H1 (cell line): ENCODE measurements around the gene CEMIP2. TPM values are rescaled to one million over a fixed set of nuclear protein-coding genes. Genes with fewer than 3 reads are reported as not detected.

Source experiments
- CTCF ChIA-PET: fragments of 300-600 bp; sonication (Branson Sonifier 250); formaldehyde crosslinking; loops from one replicate; lab custom pipeline; 2021; ENCODE audit not compliant: partially characterized antibody; lab: Charles Lee
- POLR2A ChIA-PET: fragments of 300-600 bp; sonication (Branson Sonifier 250); formaldehyde crosslinking; loops from one replicate; lab custom pipeline; 2021; ENCODE audit warnings: inconsistent platforms; ENCODE audit not compliant: partially characterized antibody; lab: Charles Lee
- DNase-seq, 2 experiments: peaks; one replicate each; pipeline versions ENCODE4 v3.0.0 to v3.0.0-alpha.2; 2010 to 2022; ENCODE audit warnings: low spot score in 2 of 2, low read depth in 1 of 2, mixed read lengths in 1 of 2
- FAIRE-seq: peaks from 2 replicates; lab custom pipeline; 2011; peaks lifted over from hg19 to GRCh38; lab: Jason Lieb, UNC
- H2AFZ ChIP-seq: 2 replicates; pipeline ENCODE4 v1.8.1; 2012; ENCODE audit warnings: low read length, inconsistent platforms
- H2AK5ac ChIP-seq: 2 replicates; pipeline ENCODE4 v1.6.1; 2013; ENCODE audit warnings: low read depth, low read length
- H2BK120ac ChIP-seq: replicated peaks from 2 replicates; pipeline ENCODE3; 2013; ENCODE audit warnings: low read depth, low read length, inconsistent platforms
- H2BK12ac ChIP-seq: 2 replicates; pipeline ENCODE4 v1.6.1; 2013; ENCODE audit warnings: low read depth, low read length
- H2BK15ac ChIP-seq: 2 replicates; pipeline ENCODE4 v1.6.1; 2013; ENCODE audit warnings: low read length
- H2BK20ac ChIP-seq: 2 replicates; pipeline ENCODE4 v1.6.1; 2013; ENCODE audit warnings: low read length
- H2BK5ac ChIP-seq: 2 replicates; pipeline ENCODE4 v1.6.1; 2013; ENCODE audit warnings: low read depth, low read length
- H3K14ac ChIP-seq: 2 replicates; pipeline ENCODE4 v1.6.1; 2013; ENCODE audit warnings: inconsistent platforms; ENCODE audit not compliant: insufficient read length
- H3K18ac ChIP-seq: 2 replicates; pipeline ENCODE4 v1.6.1; 2013; ENCODE audit warnings: low read length; ENCODE audit errors: extremely low read depth
- H3K23ac ChIP-seq: 2 replicates; pipeline ENCODE4 v1.6.1; 2013; ENCODE audit warnings: inconsistent platforms; ENCODE audit not compliant: insufficient read length
- H3K23me2 ChIP-seq: 2 replicates; pipeline ENCODE4 v1.6.1; 2013; ENCODE audit warnings: low read depth, low read length
- H3K27ac ChIP-seq: 2 replicates; pipeline ENCODE4 v1.6.1; 2011; ENCODE audit warnings: low read depth, low read length, inconsistent platforms
- H3K27me3 ChIP-seq, 4 experiments: replicated peaks in 1 of 4; 1 replicate in 1 of 4; 2 replicates in 3 of 4; pipeline versions ENCODE4 v1.6.1 to v1.8.1; 2011 to 2013; ENCODE audit warnings: low read length in 3 of 4, mild to moderate bottlenecking in 3 of 4, inconsistent platforms in 2 of 4, mixed read lengths in 2 of 4, moderate library complexity in 1 of 4; ENCODE audit not compliant: control insufficient read depth in 3 of 4, insufficient read depth in 3 of 4; ENCODE audit errors: extremely low read depth in 1 of 4
- H3K36me3 ChIP-seq, 4 experiments: 2 replicates each; pipeline versions ENCODE4 v1.6.1 to v1.8.1; 2011 to 2013; ENCODE audit warnings: mild to moderate bottlenecking in 4 of 4, low read length in 3 of 4, moderate library complexity in 2 of 4, control low read depth in 1 of 4, inconsistent platforms in 1 of 4; ENCODE audit not compliant: insufficient read depth in 4 of 4, control insufficient read depth in 2 of 4
- H3K4ac ChIP-seq: replicated peaks from 2 replicates; pipeline ENCODE3; 2013; ENCODE audit warnings: low read length, low read depth, mixed read lengths, inconsistent platforms; ENCODE audit not compliant: insufficient read length
- H3K4me1 ChIP-seq, 4 experiments: replicated peaks in 1 of 4; 1 replicate in 1 of 4; 2 replicates in 3 of 4; pipeline versions ENCODE4 v1.6.1 to v1.8.1; 2011 to 2013; ENCODE audit warnings: low read length in 3 of 4, inconsistent platforms in 2 of 4, mixed read lengths in 1 of 4; ENCODE audit not compliant: insufficient read depth in 4 of 4, control insufficient read depth in 3 of 4
- H3K4me2 ChIP-seq, 2 experiments: 2 replicates each; pipeline versions ENCODE4 v1.6.1 to v1.8.1; 2011 to 2013; ENCODE audit warnings: low read depth in 2 of 2, low read length in 2 of 2, control low read depth in 1 of 2, inconsistent platforms in 1 of 2, mild to moderate bottlenecking in 1 of 2; ENCODE audit not compliant: insufficient read depth in 1 of 2
- H3K4me3 ChIP-seq, 4 experiments: fragments of 200-600, 300-600 bp in 1 of 4; sonication (generic), shearing (Covaris generic), sonication (Bioruptor Twin) in 1 of 4; 2 replicates each; pipeline versions ENCODE4 v1.5.1 to v1.8.1; 2011 to 2016; ENCODE audit warnings: low read length in 4 of 4, low read depth in 3 of 4, control low read depth in 2 of 4, inconsistent platforms in 2 of 4, mild to moderate bottlenecking in 2 of 4, mixed read lengths in 1 of 4, moderate library complexity in 1 of 4; ENCODE audit not compliant: insufficient read depth in 2 of 4; ENCODE audit errors: extremely low read depth in 1 of 4
- H3K56ac ChIP-seq: replicated peaks from 2 replicates; pipeline ENCODE3; 2013; ENCODE audit warnings: low read depth, mild to moderate bottlenecking, mixed read lengths, low read length, inconsistent platforms; ENCODE audit not compliant: insufficient read length
- H3K79me1 ChIP-seq: 2 replicates; pipeline ENCODE4 v1.6.1; 2013; ENCODE audit warnings: low read depth, low read length, control low read depth
- H3K79me2 ChIP-seq, 2 experiments: 2 replicates each; pipeline versions ENCODE4 v1.6.1 to v1.8.1; 2012 to 2013; ENCODE audit warnings: low read length in 2 of 2, mild to moderate bottlenecking in 2 of 2, inconsistent platforms in 1 of 2; ENCODE audit not compliant: insufficient read depth in 2 of 2, control insufficient read depth in 1 of 2
- H3K9ac ChIP-seq, 4 experiments: replicated peaks in 1 of 4; 1 replicate in 1 of 4; 2 replicates in 3 of 4; pipeline versions ENCODE4 v1.6.1 to v1.8.1; 2011 to 2013; ENCODE audit warnings: low read depth in 3 of 4, low read length in 3 of 4, control low read depth in 2 of 4, mild to moderate bottlenecking in 2 of 4, moderate library complexity in 2 of 4, inconsistent platforms in 1 of 4; ENCODE audit errors: extremely low read depth in 1 of 4
- H3K9me3 ChIP-seq, 2 experiments: 2 replicates each; pipeline versions ENCODE4 v1.6.1 to v1.8.1; 2012 to 2013; ENCODE audit warnings: mild to moderate bottlenecking in 2 of 2, moderate library complexity in 2 of 2, control low read depth in 1 of 2, inconsistent platforms in 1 of 2, low read depth in 1 of 2, low read length in 1 of 2, mixed read lengths in 1 of 2; ENCODE audit not compliant: insufficient read depth in 2 of 2
- H4K20me1 ChIP-seq, 2 experiments: replicated peaks in 1 of 2; 2 replicates each; pipeline versions ENCODE3 to v1.8.1; 2011 to 2013; ENCODE audit warnings: inconsistent platforms in 2 of 2, low read length in 2 of 2, mild to moderate bottlenecking in 1 of 2; ENCODE audit not compliant: insufficient read depth in 2 of 2, control insufficient read depth in 1 of 2
- H4K5ac ChIP-seq: 2 replicates; pipeline ENCODE4 v1.6.1; 2013; ENCODE audit warnings: low read length, low read depth, mixed read lengths, inconsistent platforms; ENCODE audit not compliant: insufficient read length
- H4K8ac ChIP-seq: 2 replicates; pipeline ENCODE4 v1.8.0; 2013; ENCODE audit warnings: mild to moderate bottlenecking, moderate library complexity, low read length, inconsistent platforms; ENCODE audit not compliant: insufficient read depth; ENCODE audit errors: extremely low read depth
- H4K91ac ChIP-seq: replicated peaks from 2 replicates; pipeline ENCODE3; 2013; ENCODE audit warnings: low read length, mixed read lengths, inconsistent platforms; ENCODE audit not compliant: insufficient read length
- CTBP2 ChIP-seq: IDR thresholded peaks from 2 replicates; pipeline ENCODE4 v1.7.0; 2011; ENCODE audit warnings: borderline replicate concordance, mild to moderate bottlenecking, moderate library complexity, mixed read lengths, low read length; ENCODE audit not compliant: insufficient read depth, insufficient read length
- E2F6 ChIP-seq: IDR thresholded peaks from 2 replicates; pipeline ENCODE4 v1.6.1; 2012; ENCODE audit warnings: inconsistent platforms
- JUND ChIP-seq: IDR thresholded peaks from 2 replicates; pipeline ENCODE4 v1.6.1; 2011; ENCODE audit warnings: mild to moderate bottlenecking, improper control_type of control experiment, low read length
- KDM1A ChIP-seq: fragments of 200-600, 300-600 bp; sonication (generic); IDR thresholded peaks from 2 replicates; pipeline ENCODE4 v1.7.1; 2016; ENCODE audit warnings: mild to moderate bottlenecking, low read length, borderline replicate concordance
- KDM4A ChIP-seq: IDR thresholded peaks from one replicate; pipeline ENCODE4 v1.7.1; 2012; ENCODE audit warnings: low read depth, mild to moderate bottlenecking, moderate library complexity, low read length, inconsistent platforms; ENCODE audit not compliant: severe bottlenecking
- KDM5A ChIP-seq: fragments of 200-600 bp; IDR thresholded peaks from 2 replicates; pipeline ENCODE4 v1.7.1; 2012; ENCODE audit warnings: mild to moderate bottlenecking, low read length, inconsistent platforms, mixed read lengths
- MAFK ChIP-seq: IDR thresholded peaks from 2 replicates; pipeline ENCODE4 v1.6.1; 2012; ENCODE audit warnings: low read depth, mild to moderate bottlenecking, improper control_type of control experiment, low read length
- NANOG ChIP-seq: IDR thresholded peaks from 2 replicates; pipeline ENCODE4 v1.6.1; 2011; ENCODE audit warnings: low read length, low read depth, mild to moderate bottlenecking, inconsistent platforms; ENCODE audit not compliant: insufficient read depth, poor library complexity, severe bottlenecking
- POLR2A ChIP-seq, 2 experiments: IDR thresholded peaks; 1 replicate in 1 of 2; 2 replicates in 1 of 2; pipeline ENCODE4 v1.6.1; 2011; ENCODE audit warnings: low read depth in 2 of 2, low read length in 2 of 2, mild to moderate bottlenecking in 2 of 2; ENCODE audit errors: control extremely low read depth in 1 of 2
- POLR2AphosphoS5 ChIP-seq: IDR thresholded peaks from 2 replicates; pipeline ENCODE4 v1.6.1; 2011; ENCODE audit warnings: low read depth, low read length
- RFX5 ChIP-seq: IDR thresholded peaks from 2 replicates; pipeline ENCODE4 v1.6.1; 2011; ENCODE audit warnings: low read depth, low read length, improper control_type of control experiment, borderline replicate concordance
- TAF1 ChIP-seq: IDR thresholded peaks from 2 replicates; pipeline ENCODE4 v1.6.1; 2011; ENCODE audit warnings: mild to moderate bottlenecking, low read depth, low read length
- TBP ChIP-seq: IDR thresholded peaks from 2 replicates; pipeline ENCODE4 v1.6.1; 2011; ENCODE audit warnings: low read depth, low read length, improper control_type of control experiment
- YY1 ChIP-seq: IDR thresholded peaks from 2 replicates; pipeline ENCODE4 v1.6.1; 2011; ENCODE audit warnings: low read depth, mild to moderate bottlenecking, low read length
- ZNF274 ChIP-seq: IDR thresholded peaks from 2 replicates; pipeline ENCODE4 v1.7.0; 2012; ENCODE audit warnings: low read length, borderline replicate concordance; ENCODE audit errors: extremely low read depth
- WGBS, 2 experiments: shearing (Covaris generic) in 1 of 2; methylation state at CpG; one replicate each; pipeline versions ENCODE4 v1.1.6 to v1.1.7; 2013 to 2015; ENCODE audit warnings: low lambda C conversion rate in 2 of 2, mixed read lengths in 2 of 2, inconsistent platforms in 1 of 2, low coverage in 1 of 2, missing lambda C conversion rate in 1 of 2; ENCODE audit not compliant: insufficient replicate concordance in 2 of 2, insufficient coverage in 1 of 2, insufficient read length in 1 of 2; ENCODE audit errors: extremely low coverage in 1 of 2, missing lambda C conversion rate in 1 of 2; 5-methylcytosine and 5-hydroxymethylcytosine counted together
- polyA plus RNA-seq, 7 experiments: library from polyadenylated mRNA; depleted of rRNA in 3 of 7; stranded (reverse) in 5 of 7; unstranded in 2 of 7; fragments of >200 nt in 5 of 7; fragments of 200-250 nt in 2 of 7; gene quantifications; 1 replicate in 5 of 7; 2 replicates in 1 of 7; 4 replicates in 1 of 7; pipeline versions ENCODE4 v1.2.1 to v1.2.3, GENCODE V29; 2011 to 2013; ENCODE audit warnings: missing spikeins in 2 of 7, mixed read lengths in 2 of 7
- total RNA-seq: library from RNA; stranded (reverse); fragmentation: NEBNext Ultra II Directional; extraction: Animal tissue kit (Norgen Biotek cat#: 25700); gene quantifications from 2 replicates; pipeline ENCODE4 v1.2.1, GENCODE V29; 2021

Gene CEMIP2
- total and polyA plus RNA-seq, 2 of the 8 experiments (the other 6 are each of a cell fraction or from before 2014, with no cell fraction given), result 25.2 to 52.1 TPM

GRCh38 chr9:71783120-71783523, 14.8 kb upstream of the CEMIP2 start:
- Histone ChIP-seq H3K18ac (no peak overlapping the region), H3K4me2 (no peak overlapping the region), H3K4me3 (no peak overlapping the region), H2BK12ac (no peak overlapping the region), H4K8ac (no peak overlapping the region), H3K79me2 (no peaks in the 10 kb centered on the region), H3K27me3 (no peaks in the 10 kb centered on the region), H2BK15ac (no peak overlapping the region), H3K4me1 (no peaks in the 10 kb centered on the region; a peak in 1 of 7 replicates), H3K27ac (no peak overlapping the region), H3K79me1 (no peaks in the 10 kb centered on the region), H3K56ac (no peak overlapping the region), H2BK20ac (no peak overlapping the region), H3K4ac (no peak overlapping the region), H4K5ac (no peak overlapping the region), H3K23ac (no peak overlapping the region), H4K20me1 (no peaks in the 10 kb centered on the region), H3K9me3 (no peaks in the 10 kb centered on the region), H4K91ac (no peak overlapping the region), H3K36me3 (no peaks in the 10 kb centered on the region), H3K9ac (no peak overlapping the region), H2BK5ac (no peak overlapping the region), H2AFZ (no peak overlapping the region), H3K14ac (no peak overlapping the region), H3K23me2 (no peaks in the 10 kb centered on the region), H2BK120ac (no peak overlapping the region), H2AK5ac (no peak overlapping the region)
- 80% methylated on average over 9 of the region's 9 CpGs; no CpG with 5 or more reads in 1 of the 2 experiments for WGBS, 2 experiments
- no peak for DNase-seq
- no peak for FAIRE-seq
- ChIA-PET POLR2A (interaction anchor here (0.8 kb wide), 1 partner anchor 17 kb away, joined by 3 read pairs; no protein-coding TSS in a partner anchor), CTCF (interaction anchor here (0.6 to 1.5 kb wide), 10 partner anchors 13 to 256 kb away, joined by 3 to 7 read pairs (median 3); no protein-coding TSS in a partner anchor)
- TF ChIP-seq POLR2AphosphoS5 (no peak), NANOG (no peak), MAFK (no peak), TBP (no peak), KDM1A (no peak), KDM5A (no peak), CTBP2 (no peak), KDM4A (no peak), TAF1 (no peak), JUND (no peak), E2F6 (no peak), POLR2A (IDR thresholded peaks at IDR 0.05; ENCODE audit: control extremely low read depth in 1 of 2, low read depth in 2 of 2, low read length in 2 of 2) (no peak), YY1 (no peak), RFX5 (no peak), ZNF274 (no peak)
